Measurements from ENCODE around the gene NIT1.

NIT1 gene

GRCh38 chr1:161088587-161089110, 29.3 kb upstream of the NIT1 start:
- DNase-seq, result no peak
- Histone ChIP-seq H3K27me3 (ENCODE audit: insufficient read depth, low read depth, severe bottlenecking) (no peaks in the 10 kb centered on the region), H3K9me3 (ENCODE audit: severe bottlenecking) (no peaks in the 10 kb centered on the region), H3K36me3 (no peaks in the 10 kb centered on the region), H3K4me3 (ENCODE audit: low read depth, low read length) (no peak overlapping the region), H3K27ac (no peak overlapping the region)
- no peak for TF ChIP-seq CTCF (IDR thresholded peaks at IDR 0.05; ENCODE audit: low read depth, low read length)

GRCh38 chr1:161089251-161089924, 28.5 kb upstream of the NIT1 start, which contains the start of gene NECTIN4:
Gene NECTIN4 (minus strand): TSS chr1:161089558. CDS start chr1:161089296, 262 bp downstream.
- H3K27me3 ChIP-seq (ENCODE audit: insufficient read depth, low read depth, severe bottlenecking), result no peaks in the 10 kb centered on the region
- no peak for TF ChIP-seq CTCF (IDR thresholded peaks at IDR 0.05; ENCODE audit: low read depth, low read length)
- no peak within 1 kb of the TSS for H3K4me3 ChIP-seq (ENCODE audit: low read depth, low read length)
- H3K36me3 ChIP-seq, result no peaks in the 10 kb centered on the region
- H3K27ac ChIP-seq, result no peak within 1 kb of the TSS
- no peaks in the 10 kb centered on the region for H3K9me3 ChIP-seq (ENCODE audit: severe bottlenecking)
- DNase-seq, result no peak

- Histone ChIP-seq H3K36me3 (no peaks in the 10 kb centered on the region), H3K9me3 (ENCODE audit: severe bottlenecking) (no peaks in the 10 kb centered on the region), H3K4me3 (ENCODE audit: low read depth, low read length) (no peak overlapping the region), H3K27ac (no peak overlapping the region), H3K27me3 (ENCODE audit: insufficient read depth, low read depth, severe bottlenecking) (peaks cover 3% of the 10 kb centered on the region)
- no peak for TF ChIP-seq CTCF (IDR thresholded peaks at IDR 0.05; ENCODE audit: low read depth, low read length)
- no peak for DNase-seq
Observed at GRCh38 chr1:161089938-161090337, 28.0 kb upstream of the NIT1 start.

GRCh38 chr1:161090617-161091016, 27.3 kb upstream of the NIT1 start:
- Histone ChIP-seq H3K27me3 (ENCODE audit: insufficient read depth, low read depth, severe bottlenecking) (peaks cover 6% of the 10 kb centered on the region), H3K27ac (no peak overlapping the region), H3K4me3 (ENCODE audit: low read depth, low read length) (no peak overlapping the region), H3K36me3 (no peaks in the 10 kb centered on the region), H3K9me3 (ENCODE audit: severe bottlenecking) (no peaks in the 10 kb centered on the region)
- no peak for TF ChIP-seq CTCF (IDR thresholded peaks at IDR 0.05; ENCODE audit: low read depth, low read length)
- no peak for DNase-seq

GRCh38 chr1:161091093-161091492, 26.8 kb upstream of the NIT1 start:
- DNase-seq, result no peak
- no peaks in the 10 kb centered on the region for H3K36me3 ChIP-seq
- no peaks in the 10 kb centered on the region for H3K9me3 ChIP-seq (ENCODE audit: severe bottlenecking)
- H3K4me3 ChIP-seq (ENCODE audit: low read depth, low read length), result no peak overlapping the region
- TF ChIP-seq CTCF (IDR thresholded peaks at IDR 0.05; ENCODE audit: low read depth, low read length), result no peak
- H3K27me3 ChIP-seq (ENCODE audit: insufficient read depth, low read depth, severe bottlenecking), result peaks cover 11% of the 10 kb centered on the region
- H3K27ac ChIP-seq, result no peak overlapping the region
